Superior temporal gyrus (tissue), 1 donor: ENCODE results near the gene POT1.

Source experiments
- DNase-seq: peaks from one replicate; pipeline ENCODE4 v3.0.0-alpha.2; 2016; ENCODE audit errors: extremely low spot score

The POT1 gene

GRCh38 chr7:124808206-124808605 lies 121.4 kb downstream of the POT1 start:
- no peak for DNase-seq

DNA sequence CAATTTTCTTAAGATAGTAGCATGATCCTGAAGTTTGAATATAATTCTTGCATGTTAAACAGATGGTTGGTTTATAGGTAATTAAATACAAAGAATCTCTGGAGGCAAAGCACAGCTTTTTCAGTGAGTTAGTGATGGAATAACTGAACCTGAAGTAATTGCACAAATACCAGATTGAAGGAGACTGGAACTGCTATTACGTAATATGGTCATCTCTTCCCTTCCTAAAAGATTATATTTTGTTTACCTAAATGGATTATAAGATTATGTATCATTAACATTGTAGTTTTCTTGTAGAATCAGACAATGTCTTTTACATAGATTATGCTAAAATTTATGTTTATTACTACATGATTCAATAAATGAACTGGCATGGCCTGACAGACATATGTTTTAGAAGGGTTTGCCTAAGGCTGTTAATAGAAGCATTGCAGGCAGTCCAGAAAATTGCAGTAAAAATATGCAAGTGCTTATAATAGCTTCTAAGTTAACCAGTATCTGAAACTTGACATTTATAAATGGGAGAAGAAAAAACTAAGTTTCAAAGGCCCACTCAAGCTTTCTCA lies 128.2 kb downstream of the POT1 start:
- no peak for DNase-seq

- no peak for DNase-seq
Observed at GRCh38 chr7:124800386-124800785, 129.2 kb downstream of the POT1 start.

DNA sequence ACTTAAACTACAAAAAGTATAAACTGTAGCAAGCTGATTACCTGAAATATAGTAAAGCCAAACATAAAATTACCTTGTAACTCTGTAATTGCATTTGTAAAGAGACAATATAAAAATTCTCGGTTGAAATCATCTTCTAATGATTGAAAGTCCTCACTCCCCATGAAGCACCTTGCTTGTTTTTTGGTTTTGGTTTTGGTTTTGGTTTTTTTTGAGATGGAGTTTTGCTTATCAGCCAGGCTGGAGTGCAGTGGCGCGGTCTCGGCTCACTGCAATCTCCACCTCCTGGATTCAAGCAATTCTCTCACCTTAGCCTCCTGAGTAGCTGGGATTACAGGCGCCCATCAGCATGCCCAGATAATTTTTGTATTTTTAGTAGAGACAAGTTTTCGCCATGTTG lies 130.2 kb downstream of the POT1 start:
- DNase-seq, result no peak

GRCh38 chr7:124796771-124797170 lies 132.9 kb downstream of the POT1 start:
- DNase-seq, result no peak

DNA sequence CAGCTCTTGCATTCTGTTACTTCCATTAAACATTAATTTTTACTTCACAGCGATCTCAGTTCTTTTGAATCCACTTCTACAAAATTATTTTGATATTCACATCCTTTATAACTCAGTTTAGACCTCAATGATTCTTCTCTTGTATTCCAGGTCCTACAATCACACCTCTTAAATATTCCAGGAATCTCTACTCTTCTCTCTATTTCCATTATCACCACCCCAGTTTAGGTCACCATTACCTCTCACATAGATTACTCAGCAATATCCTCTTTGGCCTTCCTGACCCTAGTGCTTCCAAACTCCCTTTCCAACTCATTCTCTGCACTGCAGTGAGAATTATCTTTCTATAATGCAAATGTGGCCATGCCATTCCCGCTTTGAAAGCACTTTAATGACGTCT lies 136.9 kb downstream of the POT1 start:
- DNase-seq, result no peak

DNA sequence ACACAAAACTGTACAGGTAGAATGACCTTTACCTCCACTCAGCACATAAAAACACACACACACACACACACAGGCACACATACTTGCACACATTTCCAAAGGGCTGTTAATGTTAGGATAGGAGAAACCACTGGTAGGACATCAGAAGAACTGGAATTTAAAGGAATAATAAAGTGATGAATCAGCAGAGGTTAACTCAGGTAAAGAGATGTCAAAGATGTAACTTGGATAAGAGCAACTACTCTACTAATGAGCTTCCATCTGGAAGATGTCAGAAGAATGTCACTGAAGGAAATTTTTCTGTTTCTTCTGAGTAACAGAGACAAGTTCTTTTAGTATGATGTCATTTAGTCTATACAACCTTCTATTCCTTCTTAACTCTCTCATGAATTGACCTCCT lies 137.6 kb downstream of the POT1 start:
- DNase-seq, result no peak

DNA sequence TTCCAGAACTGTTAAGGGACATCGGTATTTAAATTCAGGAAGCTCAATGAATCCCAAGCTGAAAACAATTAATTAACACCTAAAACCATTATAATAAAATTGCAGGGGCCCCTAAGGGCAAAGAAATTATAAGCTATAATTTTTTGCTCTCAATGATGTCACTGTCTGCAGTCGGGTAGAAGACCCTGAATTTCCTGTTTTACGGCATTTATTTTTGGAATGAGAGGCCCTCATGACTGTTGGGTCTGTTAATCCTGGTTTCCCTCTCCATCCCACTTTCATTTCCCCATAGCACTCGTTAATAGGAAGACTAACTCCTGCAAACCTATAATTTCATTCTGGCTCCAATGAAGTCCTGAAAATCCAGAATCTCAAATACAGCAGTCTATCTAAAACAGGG lies 138.2 kb downstream of the POT1 start:
- no peak for DNase-seq

DNA sequence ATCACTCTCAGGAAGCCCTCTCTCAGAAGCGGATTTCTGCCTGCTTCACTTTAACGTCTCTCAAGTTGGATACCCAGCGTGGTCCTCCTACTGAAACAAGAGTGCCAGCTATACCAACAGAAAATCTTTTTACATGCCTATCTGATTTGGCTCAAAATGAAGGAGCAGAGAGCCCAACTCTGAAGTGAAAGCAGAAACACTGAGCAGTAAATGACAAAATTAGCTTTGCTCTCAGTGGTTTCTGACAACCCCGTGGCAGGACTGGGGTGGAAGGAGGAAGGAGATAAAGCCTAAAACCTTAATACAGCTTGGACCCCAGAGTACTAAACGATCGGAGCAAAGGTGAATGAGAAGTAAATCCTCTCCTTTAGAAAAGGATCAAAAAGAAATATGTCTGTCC lies 139.0 kb downstream of the POT1 start:
- DNase-seq, result no peak

GRCh38 chr7:124785994-124786393 lies 143.6 kb downstream of the POT1 start:
- no peak for DNase-seq

DNA sequence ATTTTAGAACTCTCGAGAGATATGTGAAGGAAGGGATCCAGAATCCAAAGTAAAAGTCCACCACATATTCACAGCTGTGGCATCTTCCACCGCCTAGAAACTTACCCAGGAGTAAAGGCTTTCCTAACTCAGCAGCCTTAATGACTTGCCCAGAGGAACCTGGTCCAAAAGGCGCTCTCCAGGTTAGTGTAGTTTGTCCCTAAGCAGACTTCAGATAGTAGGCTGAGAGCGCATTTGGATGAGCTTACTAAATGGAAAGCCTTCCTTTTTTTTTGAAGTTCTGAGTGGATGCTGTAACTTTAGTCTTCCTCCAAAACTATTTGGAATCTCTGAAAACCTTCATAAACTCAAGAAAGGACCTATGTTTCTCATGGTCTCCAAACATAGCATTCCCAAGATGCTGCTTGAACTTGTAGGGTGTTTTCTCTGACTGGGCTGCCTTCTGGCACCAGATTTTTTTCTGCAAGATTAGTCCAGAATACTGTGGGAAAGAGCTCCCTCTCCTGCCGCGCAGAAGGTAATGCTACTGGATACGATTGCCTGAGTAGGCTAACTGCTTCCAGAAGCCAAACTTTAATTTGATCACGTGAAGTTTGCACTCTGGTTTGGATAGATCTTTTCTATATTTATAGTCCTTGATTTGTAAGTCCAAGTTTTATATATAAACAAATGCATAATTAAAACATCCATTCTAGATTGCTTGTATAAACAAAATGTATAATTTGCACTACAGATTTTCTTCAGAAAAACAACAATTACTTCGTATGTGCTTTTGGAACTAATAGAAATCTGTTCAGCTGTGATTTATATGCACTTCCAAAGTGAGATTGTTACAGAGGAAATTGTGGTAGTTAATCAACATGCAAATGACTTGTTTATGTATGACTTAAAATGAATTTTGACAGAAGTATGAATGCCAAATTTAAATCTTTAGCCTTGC lies 144.5 kb downstream of the POT1 start:
- DNase-seq, result peak; percentile 90

GRCh38 chr7:124783271-124783670 lies 146.4 kb downstream of the POT1 start:
- no peak for DNase-seq

DNA sequence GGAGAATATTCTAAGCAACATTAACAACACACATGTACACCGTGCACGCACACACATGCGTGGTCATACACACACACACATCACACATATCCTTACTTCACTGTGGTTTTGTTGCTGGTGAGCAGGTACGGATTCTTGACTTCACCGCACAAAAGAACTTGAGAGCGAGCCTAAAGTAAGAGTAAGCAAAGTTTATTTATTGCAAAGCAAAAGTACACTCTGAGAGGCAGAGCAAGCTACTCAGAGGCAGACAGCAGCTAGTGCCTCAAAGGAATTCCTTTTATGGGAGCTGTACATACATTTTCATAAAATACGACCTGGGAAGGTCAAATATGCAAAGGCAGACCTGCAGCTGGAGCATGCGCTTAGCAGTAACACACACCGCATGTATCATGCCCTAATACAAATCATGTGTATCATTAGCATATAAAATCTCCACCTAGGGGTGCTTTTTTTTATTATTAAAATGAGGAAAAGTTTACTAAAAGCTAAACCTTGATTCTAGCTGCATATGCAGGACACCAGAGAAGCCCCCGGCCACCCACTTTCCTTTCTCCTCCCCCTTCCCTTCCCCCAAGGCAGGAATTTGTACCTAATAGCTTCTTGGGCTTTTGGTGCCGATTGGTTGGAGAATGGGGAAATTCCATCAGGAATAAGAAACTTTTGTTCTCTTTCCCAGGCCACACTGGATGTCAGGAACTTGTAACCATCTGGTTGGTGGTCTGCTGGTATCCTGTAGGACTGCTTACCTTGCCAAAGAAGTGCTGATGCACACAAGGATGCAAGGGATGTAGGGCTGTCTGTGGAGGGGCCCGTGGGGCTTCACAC lies 147.5 kb downstream of the POT1 start:
- DNase-seq, result no peak

DNA sequence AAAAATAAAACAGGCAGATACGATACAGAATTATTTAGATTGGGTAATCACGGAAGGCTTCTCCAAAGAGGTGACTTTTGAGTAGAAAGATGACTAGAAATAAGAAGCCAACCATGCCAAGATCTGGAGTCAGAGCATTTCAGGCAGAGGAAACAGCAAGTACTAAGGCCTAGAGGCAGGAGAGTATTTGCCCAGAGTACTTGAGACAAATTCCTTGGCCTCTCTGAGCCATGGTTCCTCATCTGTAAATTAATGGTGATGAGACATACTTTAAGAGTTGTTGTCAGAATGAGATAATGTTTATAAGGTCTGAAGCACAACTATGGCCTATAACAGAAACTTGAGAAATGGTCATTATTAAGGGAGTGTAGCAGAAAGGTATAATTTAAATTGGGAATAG lies 148.2 kb downstream of the POT1 start:
- DNase-seq, result no peak

DNA sequence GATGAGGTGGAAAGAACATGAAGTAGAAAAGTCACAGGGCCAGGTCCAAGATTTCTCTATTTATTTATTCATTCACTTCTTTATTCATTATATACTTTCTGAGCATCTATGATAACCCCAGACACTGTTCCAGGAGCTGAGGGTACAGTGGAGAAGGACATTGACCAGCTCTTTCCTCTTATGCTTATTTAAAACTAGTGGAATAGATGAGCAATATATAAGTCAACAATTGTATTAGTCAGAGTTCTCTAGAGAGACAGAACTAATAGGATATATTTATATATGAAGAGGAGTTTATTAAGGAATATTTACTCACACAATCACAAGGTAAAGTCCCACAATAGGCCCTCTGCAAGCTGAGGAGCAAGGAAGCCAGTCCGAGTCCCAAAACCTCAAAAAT lies 149.0 kb downstream of the POT1 start:
- DNase-seq, result no peak

DNA sequence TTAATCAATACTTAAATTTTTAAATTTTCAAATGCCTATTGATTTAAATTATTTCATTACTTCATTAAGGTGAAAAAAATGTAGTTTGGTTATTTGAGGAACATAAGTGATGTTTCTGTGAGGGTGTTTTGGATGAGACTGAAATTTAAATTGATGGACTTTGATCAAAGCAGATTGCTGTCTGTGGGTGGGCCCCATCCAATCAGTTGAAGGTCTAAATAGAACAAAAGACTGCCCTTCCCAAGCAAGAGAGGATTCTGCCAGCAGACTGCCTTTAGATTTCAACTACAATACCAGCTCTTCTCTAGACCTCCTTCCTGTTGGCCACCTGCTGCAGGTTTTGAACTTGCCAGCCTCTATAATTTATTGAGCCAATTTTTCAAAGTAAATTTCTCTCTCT lies 149.6 kb downstream of the POT1 start:
- DNase-seq, result no peak

GRCh38 chr7:124779620-124780019 lies 150.0 kb downstream of the POT1 start:
- no peak for DNase-seq

DNA sequence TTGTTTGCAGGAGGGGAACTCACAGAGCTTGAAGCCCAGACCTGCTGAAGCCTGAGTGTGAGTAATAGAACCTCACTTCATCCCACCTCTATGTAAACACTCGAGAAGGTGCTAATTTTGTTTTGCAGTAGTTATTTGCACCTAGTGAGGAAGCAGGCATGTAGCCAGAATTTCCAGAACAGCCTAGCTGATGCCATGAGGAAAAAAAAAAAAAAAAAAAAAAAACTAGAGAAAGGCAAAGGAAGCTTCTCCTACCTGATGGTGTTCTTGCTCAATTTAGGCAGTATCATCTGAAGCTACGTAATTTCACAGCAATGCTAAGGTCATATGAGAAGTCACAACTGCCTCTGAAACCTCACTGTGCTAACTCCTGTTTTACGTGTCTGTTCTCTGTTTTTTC lies 150.4 kb downstream of the POT1 start:
- DNase-seq, result no peak

DNA sequence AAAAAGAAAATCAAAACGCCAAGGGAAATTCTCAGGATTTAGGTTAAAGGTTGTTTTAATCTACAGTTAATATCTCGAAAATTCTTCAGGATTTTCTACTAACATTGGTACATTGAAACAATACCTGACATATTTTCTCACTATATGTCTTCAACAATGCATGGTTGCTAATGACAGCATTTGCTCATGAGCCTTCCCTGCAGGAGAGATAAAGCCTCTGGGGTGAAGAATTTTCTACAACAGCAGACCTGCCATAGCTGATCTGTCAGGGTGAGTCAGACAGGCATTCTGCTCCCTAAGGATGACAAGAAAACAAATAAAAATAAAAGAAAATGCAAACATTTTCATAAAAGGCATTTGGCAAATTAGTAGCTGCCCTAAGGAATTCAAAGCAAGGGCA lies 152.4 kb downstream of the POT1 start:
- no peak for DNase-seq

- DNase-seq, result no peak
Observed at GRCh38 chr7:124776153-124776552, 153.5 kb downstream of the POT1 start.

GRCh38 chr7:124775422-124775821 lies 154.2 kb downstream of the POT1 start:
- DNase-seq, result no peak

GRCh38 chr7:124773938-124774337 lies 155.7 kb downstream of the POT1 start:
- no peak for DNase-seq

DNA sequence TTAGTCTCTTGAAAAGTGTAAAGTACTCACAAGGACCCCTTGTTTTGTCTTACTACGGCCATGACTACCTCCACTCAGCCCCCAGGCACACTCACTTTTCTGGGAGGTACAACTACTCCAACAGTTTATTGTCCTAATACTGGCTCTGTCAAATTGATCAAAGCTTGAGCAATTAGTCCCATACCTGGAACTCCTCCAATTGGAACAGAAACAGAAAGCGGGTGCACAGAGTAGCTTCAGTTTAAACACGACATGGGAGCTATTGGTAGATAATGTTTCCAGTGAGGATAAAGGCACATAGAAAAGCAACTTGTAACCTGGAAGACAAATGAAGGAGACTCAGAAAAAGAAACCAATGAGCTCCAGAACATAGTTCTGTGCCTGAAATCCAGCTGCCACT lies 156.3 kb downstream of the POT1 start:
- no peak for DNase-seq
